NCI-H1694 (cell line): ENCODE measurements around the gene CLINT1.
"Not testable (repeated sequence)": the region's sequence is repeated elsewhere in the genome, so short reads cannot be mapped to it uniquely, and the experiment has no call there.

ENCODE experiments used
- DNase-seq: peaks from one replicate; lab custom pipeline; 2025; lab: John Stamatoyannopoulos, UW

Gene CLINT1

GRCh38 chr5:157862183-157862851 lies 3.4 kb upstream of the CLINT1 start:
- DNase-seq = no peak

- no peak for DNase-seq
These were observed 2.2 kb upstream of the CLINT1 start for GRCh38 chr5:157860898-157861890.

GRCh38 chr5:157859227-157859575 lies 256 bp upstream of the CLINT1 start:
- DNase-seq = no peak

GRCh38 chr5:157857816-157858526 lies 974 bp downstream of the CLINT1 start:
- DNase-seq = no peak

- DNase-seq = peak; percentile 25
These were observed 3.4 kb downstream of the CLINT1 start for GRCh38 chr5:157855404-157855994.

- DNase-seq = not testable (repeated sequence)
These were observed 5.6 kb downstream of the CLINT1 start for GRCh38 chr5:157853365-157853764.

- no peak for DNase-seq
These were observed 12.9 kb downstream of the CLINT1 start for GRCh38 chr5:157845914-157846598.

GRCh38 chr5:157842787-157843186 lies 16.2 kb downstream of the CLINT1 start:
- no peak for DNase-seq

- DNase-seq = no peak
These were observed 16.8 kb downstream of the CLINT1 start for GRCh38 chr5:157842185-157842584.

- no peak for DNase-seq
These were observed 19.7 kb downstream of the CLINT1 start for GRCh38 chr5:157839157-157839795.

GRCh38 chr5:157836121-157836753 lies 22.7 kb downstream of the CLINT1 start:
- DNase-seq = no peak

GRCh38 chr5:157835041-157835440 lies 23.9 kb downstream of the CLINT1 start:
- no peak for DNase-seq

- DNase-seq = no peak
These were observed 29.9 kb downstream of the CLINT1 start for GRCh38 chr5:157828944-157829639.

GRCh38 chr5:157828105-157828943 lies 30.6 kb downstream of the CLINT1 start:
- DNase-seq = no peak

- DNase-seq = no peak
These were observed 31.5 kb downstream of the CLINT1 start for GRCh38 chr5:157827423-157827822.

- DNase-seq = no peak
These were observed 35.3 kb downstream of the CLINT1 start for GRCh38 chr5:157823655-157824054.

GRCh38 chr5:157821822-157822622 lies 36.9 kb downstream of the CLINT1 start:
- DNase-seq = no peak

- no peak for DNase-seq
These were observed 37.5 kb downstream of the CLINT1 start for GRCh38 chr5:157821405-157821804.
